ENCODE measurements around the gene GPC5.

GPC5 gene

GRCh38 chr13:92721620-92722019, 1323.2 kb downstream of the GPC5 start:
- H3K4me3 ChIP-seq (ENCODE audit: control insufficient read depth, low read depth, low read length) = no peak overlapping the region
- no peak for TF ChIP-seq CTCF (conservative IDR thresholded peaks at IDR 0.05; ENCODE audit: control insufficient read depth, insufficient read depth, low read depth, low read length)
- no peak for DNase-seq (ENCODE audit: low read depth)

- H3K4me3 ChIP-seq (ENCODE audit: control insufficient read depth, low read depth, low read length) = no peak overlapping the region
- TF ChIP-seq CTCF (conservative IDR thresholded peaks at IDR 0.05; ENCODE audit: control insufficient read depth, insufficient read depth, low read depth, low read length) = no peak
- DNase-seq (ENCODE audit: low read depth) = peak; percentile 5
Observed at GRCh38 chr13:92727118-92727517, 1328.7 kb downstream of the GPC5 start.

GRCh38 chr13:92734068-92734467, 1335.6 kb downstream of the GPC5 start:
- TF ChIP-seq CTCF (conservative IDR thresholded peaks at IDR 0.05; ENCODE audit: control insufficient read depth, insufficient read depth, low read depth, low read length) = no peak
- DNase-seq (ENCODE audit: low read depth) = no peak
- H3K4me3 ChIP-seq (ENCODE audit: control insufficient read depth, low read depth, low read length) = no peak overlapping the region

GRCh38 chr13:92734545-92734944, 1336.1 kb downstream of the GPC5 start:
- no peak overlapping the region for H3K4me3 ChIP-seq (ENCODE audit: control insufficient read depth, low read depth, low read length)
- no peak for TF ChIP-seq CTCF (conservative IDR thresholded peaks at IDR 0.05; ENCODE audit: control insufficient read depth, insufficient read depth, low read depth, low read length)
- no peak for DNase-seq (ENCODE audit: low read depth)

GRCh38 chr13:92735909-92736308, 1337.5 kb downstream of the GPC5 start:
- no peak for DNase-seq (ENCODE audit: low read depth)
- TF ChIP-seq CTCF (conservative IDR thresholded peaks at IDR 0.05; ENCODE audit: control insufficient read depth, insufficient read depth, low read depth, low read length) = no peak

GRCh38 chr13:92739306-92739818, 1340.9 kb downstream of the GPC5 start:
- H3K4me3 ChIP-seq (ENCODE audit: control insufficient read depth, low read depth, low read length) = no peak overlapping the region
- no peak for TF ChIP-seq CTCF (conservative IDR thresholded peaks at IDR 0.05; ENCODE audit: control insufficient read depth, insufficient read depth, low read depth, low read length)
- peak; percentile 10 for DNase-seq (ENCODE audit: low read depth)

More at GRCh38 chr13:92735909-92736308, 1337.5 kb downstream of the GPC5 start:
- H3K4me3 ChIP-seq (ENCODE audit: control insufficient read depth, low read depth, low read length) = no peak overlapping the region

GRCh38 chr13:92743992-92744391, 1345.6 kb downstream of the GPC5 start:
- no peak for DNase-seq (ENCODE audit: low read depth)
- no peak overlapping the region for H3K4me3 ChIP-seq (ENCODE audit: control insufficient read depth, low read depth, low read length)
- TF ChIP-seq CTCF (conservative IDR thresholded peaks at IDR 0.05; ENCODE audit: control insufficient read depth, insufficient read depth, low read depth, low read length) = no peak
